GM12801 (cell line): ENCODE results near the gene MRPL4.

Experiments
- TF ChIP-seq, protein P1 (sequence below): IDR thresholded peaks from one replicate; pipeline ENCODE4 v1.5.1; 2011; ENCODE audit warnings: control low read depth; ENCODE audit not compliant: insufficient read length; ENCODE audit errors: extremely low read depth

Gene MRPL4

DNA sequence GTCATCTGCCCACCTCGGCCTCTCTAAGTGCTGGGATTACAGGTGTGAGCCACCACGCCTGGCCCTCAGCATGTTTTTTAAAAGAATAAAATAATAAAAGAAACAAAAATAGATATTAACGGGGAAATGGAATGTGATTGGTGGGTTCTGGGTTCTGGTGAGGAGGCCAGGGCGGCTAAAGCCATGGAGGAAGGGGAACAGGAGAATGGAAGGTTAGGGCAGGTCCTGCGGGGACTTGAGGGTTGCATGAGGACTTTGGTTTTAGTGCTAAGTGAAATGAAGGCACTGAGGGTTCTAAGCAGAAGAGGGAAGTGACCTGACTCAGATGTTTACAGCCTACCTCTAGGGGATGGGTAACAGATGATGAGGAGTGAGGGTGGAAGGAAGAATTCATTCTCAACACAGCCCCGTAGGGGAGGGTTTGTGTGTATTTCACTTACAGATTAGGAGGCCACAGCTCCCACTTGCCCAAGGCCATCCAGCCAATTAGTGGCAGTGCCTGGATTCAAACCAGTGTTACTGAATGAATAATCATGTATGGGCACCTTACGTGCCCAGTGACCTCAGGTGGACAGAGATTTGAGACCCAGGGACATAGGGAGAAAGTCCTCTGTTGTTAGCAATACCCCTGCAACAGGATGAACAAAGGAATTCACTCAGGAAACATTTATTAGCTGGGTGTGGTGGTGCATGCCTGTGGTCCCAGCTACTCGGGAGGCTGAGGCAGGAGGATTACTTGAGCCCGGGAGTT is 6.7 kb upstream of the MRPL4 start:
- TF ChIP-seq, protein P1, sequence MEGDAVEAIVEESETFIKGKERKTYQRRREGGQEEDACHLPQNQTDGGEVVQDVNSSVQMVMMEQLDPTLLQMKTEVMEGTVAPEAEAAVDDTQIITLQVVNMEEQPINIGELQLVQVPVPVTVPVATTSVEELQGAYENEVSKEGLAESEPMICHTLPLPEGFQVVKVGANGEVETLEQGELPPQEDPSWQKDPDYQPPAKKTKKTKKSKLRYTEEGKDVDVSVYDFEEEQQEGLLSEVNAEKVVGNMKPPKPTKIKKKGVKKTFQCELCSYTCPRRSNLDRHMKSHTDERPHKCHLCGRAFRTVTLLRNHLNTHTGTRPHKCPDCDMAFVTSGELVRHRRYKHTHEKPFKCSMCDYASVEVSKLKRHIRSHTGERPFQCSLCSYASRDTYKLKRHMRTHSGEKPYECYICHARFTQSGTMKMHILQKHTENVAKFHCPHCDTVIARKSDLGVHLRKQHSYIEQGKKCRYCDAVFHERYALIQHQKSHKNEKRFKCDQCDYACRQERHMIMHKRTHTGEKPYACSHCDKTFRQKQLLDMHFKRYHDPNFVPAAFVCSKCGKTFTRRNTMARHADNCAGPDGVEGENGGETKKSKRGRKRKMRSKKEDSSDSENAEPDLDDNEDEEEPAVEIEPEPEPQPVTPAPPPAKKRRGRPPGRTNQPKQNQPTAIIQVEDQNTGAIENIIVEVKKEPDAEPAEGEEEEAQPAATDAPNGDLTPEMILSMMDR, result no peak

- TF ChIP-seq, protein P1, result no peak
Observed at GRCh38 chr19:10246511-10246910, 5.5 kb upstream of the MRPL4 start.

DNA sequence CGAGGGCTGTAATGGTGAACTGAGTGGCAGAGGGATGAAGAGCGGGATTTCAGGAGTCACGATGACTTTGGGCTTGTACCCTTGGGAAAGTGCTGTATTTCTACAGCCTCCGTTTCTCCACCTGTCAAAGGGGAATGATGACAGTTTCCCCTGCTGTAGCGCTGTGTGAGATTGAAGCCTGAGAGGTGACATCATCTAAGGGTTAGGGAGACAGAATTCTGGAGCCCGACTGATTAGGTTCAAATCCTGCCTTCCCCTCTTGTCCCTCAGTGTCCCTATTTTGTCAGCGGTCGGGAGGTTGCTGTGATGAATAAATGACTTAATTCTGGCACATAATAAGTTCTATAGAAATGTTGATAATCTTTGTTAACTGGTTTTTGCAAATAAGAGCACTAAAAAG is 693 bp downstream of the MRPL4 start:
- TF ChIP-seq, protein P1, result no peak

- TF ChIP-seq, protein P1, result no peak
Observed at GRCh38 chr19:10254244-10254643, 2.2 kb downstream of the MRPL4 start.

DNA sequence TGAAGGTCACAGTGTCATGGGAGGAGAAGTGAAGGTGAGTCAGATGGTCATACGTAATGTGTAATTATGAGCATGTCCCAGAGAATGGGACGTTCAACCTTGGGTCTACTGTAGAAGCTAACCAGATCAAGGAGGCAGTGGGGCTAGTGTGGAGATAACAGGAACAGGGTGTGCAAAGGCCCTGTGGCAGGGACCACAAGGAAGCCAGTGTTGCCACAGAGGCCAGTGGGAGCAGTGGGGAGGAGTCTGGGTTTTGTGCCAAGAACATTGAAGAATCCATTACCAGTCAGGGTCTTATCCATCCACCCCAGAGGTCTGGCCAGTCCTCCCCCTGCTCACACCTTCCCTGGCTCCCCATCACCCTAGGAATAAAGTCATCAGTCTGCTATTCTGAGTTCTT is 3.3 kb downstream of the MRPL4 start:
- TF ChIP-seq, protein P1, result no peak

DNA sequence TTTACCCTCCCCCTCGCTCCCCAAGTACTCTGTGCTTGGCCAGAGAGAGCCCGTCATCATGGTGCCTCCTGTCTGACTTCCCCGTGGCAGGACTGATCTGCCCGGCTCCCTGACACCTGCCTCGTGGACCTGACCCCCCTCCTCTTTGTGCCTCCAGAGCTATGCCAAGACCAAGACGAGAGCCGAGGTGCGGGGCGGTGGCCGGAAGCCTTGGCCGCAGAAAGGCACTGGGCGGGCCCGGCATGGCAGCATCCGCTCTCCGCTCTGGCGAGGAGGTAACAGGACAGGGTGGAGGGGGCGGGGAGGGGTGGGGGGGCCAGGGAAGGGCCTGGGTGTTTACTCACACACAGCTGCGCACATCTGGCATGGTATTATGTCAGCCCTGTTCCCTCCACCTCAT is 4.5 kb downstream of the MRPL4 start:
- TF ChIP-seq, protein P1, result no peak

DNA sequence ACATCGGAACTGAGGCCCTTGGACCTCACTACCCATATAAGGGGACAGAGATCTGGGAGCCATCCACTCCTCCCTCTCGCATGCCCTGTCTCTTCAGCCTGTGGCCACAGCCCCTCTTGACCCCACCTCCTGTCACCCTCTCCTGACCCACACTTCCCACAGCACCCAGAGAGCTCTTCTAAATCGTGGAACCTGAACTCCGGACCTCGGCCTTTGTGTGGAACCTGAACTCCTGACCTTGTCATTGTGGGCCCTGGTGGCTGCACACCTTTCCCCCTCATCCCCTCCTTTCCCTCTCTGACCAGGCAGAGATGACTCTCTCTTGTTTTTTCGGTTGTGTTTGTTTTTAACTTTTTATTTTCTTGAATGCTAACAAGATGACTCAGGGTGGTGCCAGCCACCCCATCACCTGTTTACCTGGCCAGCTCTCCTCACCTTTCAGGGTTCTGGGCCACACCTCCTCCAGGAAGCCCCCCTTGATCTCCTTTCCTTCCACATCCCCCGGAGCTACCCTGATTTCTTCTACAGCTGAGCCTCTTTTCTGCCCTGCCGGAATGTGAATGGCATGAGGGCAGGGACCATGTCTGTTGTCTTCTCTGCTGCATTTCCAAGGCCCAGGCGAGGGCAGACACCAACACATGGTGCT is 5.1 kb downstream of the MRPL4 start:
- TF ChIP-seq, protein P1, result no peak
